ENCODE measurements around the gene SGMS1.
"Not testable (repeated sequence)": the region's sequence is repeated elsewhere in the genome, so short reads cannot be mapped to it uniquely, and the experiment has no call there.

The SGMS1 gene

GRCh38 chr10:50445777-50446176, 178.0 kb downstream of the SGMS1 start:
- DNase-seq = not testable (repeated sequence)

- DNase-seq = no peak
These were observed 183.3 kb downstream of the SGMS1 start for GRCh38 chr10:50440489-50440888.

DNA sequence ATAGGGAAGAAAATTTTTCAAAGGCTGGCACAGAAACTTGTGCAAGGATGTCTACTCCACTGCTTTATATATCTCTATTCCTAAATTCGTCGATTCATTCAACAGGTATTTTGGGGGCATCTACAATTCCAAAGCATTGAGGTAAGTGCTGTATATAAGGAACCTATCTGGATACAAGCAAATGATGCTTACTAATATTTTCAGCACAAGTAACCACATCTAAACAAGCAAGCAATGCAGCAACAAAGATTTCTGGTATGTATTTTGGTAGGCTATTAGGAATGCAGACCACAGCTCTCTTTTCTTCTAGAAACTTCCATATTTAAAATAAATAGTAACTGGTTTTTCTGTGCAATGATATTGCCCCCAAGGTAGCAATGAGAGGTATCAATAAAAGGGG, 183.9 kb downstream of the SGMS1 start:
- no peak for DNase-seq

DNA sequence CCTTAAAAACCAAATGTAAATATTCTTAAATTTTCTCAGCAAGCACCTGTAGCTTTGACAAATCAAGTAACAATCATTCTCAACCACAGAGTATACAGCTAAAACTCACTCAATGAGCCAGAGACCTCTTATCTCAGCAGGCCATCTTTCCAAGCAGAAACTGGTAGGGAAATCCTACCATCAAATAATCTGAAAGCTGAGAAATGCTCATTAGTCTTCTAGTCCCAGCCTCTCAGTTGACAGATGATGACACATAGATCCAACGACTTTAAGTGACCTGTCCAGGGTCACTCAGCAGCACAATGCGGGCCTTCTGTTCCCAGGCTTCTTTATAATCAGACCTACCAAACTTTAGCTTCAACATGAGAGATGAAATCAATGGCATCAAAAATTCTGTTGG, 184.6 kb downstream of the SGMS1 start:
- no peak for DNase-seq

GRCh38 chr10:50438049-50438936, 185.5 kb downstream of the SGMS1 start:
- no peak for DNase-seq

- DNase-seq = no peak
These were observed 186.5 kb downstream of the SGMS1 start for GRCh38 chr10:50437248-50437647.

- no peak for DNase-seq
These were observed 187.0 kb downstream of the SGMS1 start for GRCh38 chr10:50436805-50437204.

- no peak for DNase-seq
These were observed 191.3 kb downstream of the SGMS1 start for GRCh38 chr10:50432211-50433009.

- DNase-seq = peak; percentile 28
These were observed 192.0 kb downstream of the SGMS1 start for GRCh38 chr10:50431791-50432190.

DNA sequence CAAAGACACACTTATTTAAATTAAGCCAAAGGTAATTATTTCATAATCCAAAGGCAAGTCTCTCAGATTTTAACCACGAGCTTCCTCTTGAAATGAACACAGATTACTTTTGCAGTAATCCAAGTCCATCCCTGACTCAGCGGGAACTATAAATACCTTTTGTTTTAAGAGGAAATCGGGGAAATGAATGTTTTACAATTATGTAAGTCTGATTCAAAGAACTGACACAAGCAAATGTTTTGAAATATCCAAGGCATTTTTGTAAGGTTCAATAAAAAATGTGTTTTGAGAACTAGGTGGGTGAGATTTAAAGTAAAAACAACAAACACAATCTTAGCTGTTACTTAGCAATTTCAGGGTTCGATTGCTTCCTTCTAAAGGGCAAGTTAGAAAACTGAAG, 192.6 kb downstream of the SGMS1 start:
- no peak for DNase-seq

- DNase-seq = no peak
These were observed 197.3 kb downstream of the SGMS1 start for GRCh38 chr10:50426485-50426884.

- not testable (repeated sequence) for DNase-seq
These were observed 198.5 kb downstream of the SGMS1 start for GRCh38 chr10:50425215-50425614.

GRCh38 chr10:50423448-50423847, 200.3 kb downstream of the SGMS1 start:
- DNase-seq = no peak

DNA sequence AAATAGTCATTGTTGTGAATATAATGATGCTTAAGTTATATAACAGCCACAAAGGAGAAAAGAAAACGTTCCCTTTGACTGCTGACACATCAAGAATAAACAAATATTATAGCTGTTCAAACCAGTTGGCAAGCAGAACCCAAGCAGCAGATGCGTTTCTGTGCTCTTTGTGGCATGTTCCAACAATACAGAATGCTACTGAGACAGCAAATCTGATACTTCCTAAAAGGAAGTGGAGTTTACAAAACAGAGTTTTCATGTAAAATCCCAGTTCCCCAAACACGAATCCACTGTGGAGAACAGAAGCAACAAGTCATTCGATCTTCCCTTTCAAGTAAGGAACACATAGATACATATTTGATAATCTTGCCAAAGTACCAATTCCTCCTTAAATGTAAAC, 201.5 kb downstream of the SGMS1 start:
- DNase-seq = no peak

- peak; percentile 54 for DNase-seq
These were observed 202.6 kb downstream of the SGMS1 start for GRCh38 chr10:50421026-50421719.

GRCh38 chr10:50420196-50420595, 203.6 kb downstream of the SGMS1 start:
- DNase-seq = no peak

DNA sequence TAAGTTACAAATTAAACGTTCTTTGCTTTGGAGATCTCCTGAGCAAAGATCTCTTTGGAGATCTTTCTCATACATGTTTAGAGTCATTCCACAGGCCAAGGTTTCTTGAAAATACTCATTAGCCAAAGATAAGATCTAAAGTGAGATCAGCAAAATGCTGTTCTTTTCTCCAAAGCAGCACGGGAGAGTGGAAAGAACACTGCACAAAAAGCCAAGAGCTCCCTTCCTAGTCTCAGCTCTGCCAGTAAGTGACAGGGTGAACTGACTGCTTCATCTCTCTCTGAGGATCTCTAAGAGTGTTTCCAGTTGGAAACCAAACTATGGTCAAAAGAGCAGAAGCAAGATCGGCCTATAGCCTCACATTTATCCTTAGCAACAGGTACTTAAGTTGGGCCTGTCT, 204.0 kb downstream of the SGMS1 start:
- no peak for DNase-seq

- DNase-seq = no peak
These were observed 204.7 kb downstream of the SGMS1 start for GRCh38 chr10:50419091-50419490.

GRCh38 chr10:50417886-50418830, 205.6 kb downstream of the SGMS1 start:
- DNase-seq = peak; percentile 90

DNA sequence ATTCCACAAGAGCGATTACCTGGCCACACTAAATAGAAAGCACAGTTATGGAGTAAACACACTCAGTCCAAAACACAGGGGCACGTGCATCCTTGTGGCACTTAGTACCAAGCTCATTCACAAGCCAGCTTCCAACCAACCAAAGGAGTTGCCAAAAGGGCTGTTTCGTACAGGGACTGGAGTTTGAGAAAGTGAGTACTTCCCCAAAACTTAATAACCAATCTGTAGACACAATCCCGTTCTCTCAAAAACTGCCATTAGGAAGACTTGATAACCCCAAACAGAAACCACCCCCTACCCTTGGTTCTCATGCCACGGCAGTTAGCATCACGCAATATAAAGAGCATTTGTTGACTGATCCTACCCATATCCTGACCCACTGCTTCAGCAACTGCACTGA, 206.3 kb downstream of the SGMS1 start:
- DNase-seq = peak; percentile 72

GRCh38 chr10:50416881-50417280, 206.9 kb downstream of the SGMS1 start:
- DNase-seq = no peak

DNA sequence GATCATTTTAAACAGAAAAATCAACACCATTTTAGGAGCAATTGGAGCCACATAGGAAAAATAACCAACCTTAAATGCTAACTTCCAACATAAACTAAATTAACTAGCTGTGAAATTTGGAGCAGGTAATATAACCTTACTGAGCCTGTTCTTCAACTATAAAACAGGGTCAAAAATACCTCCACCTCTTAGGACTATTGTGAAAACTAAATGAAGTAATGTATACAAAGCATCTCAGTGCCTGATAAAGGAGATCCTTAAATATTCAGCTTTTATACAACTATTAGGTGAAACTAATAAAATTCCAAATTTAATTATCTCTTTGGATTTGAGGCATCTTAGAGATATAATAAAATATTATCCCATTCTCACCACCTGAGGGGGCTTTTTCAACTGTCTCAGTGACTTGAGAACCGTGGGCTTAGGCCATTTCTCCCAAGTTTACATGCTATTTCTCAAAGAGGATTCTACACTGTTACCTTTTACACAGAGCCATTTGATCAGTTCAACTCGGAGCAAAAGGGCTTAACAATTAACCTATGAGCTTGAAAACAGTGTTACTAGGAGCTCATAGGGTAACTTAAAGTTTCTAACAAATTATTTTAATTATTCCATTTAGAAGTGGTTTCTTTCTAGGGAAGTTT, 207.5 kb downstream of the SGMS1 start:
- no peak for DNase-seq
